ENCODE data around the gene BEND2.

BEND2 gene

DNA sequence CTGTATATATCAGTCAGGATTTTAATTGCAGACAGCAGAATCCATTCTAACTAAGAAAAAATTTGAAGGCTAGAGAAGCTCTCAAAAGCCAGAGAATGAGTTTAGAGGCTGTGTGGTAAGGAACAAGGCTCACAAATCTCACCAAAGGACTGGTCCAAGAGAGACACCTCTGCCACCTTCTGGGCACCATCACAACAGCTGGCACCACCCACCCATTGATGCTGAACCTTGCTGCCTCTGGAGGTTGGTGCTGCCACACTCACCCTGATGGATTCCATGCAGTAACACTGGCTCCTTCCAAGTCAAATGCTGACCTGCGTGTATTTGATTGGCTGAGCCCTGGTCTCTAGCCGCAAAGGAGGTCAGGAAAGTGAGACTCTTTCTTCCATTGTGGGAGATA lies 100.8 kb downstream of the BEND2 start:
- Histone ChIP-seq H4K20me1 (no peaks in the 10 kb centered on the region), H3K4me2 (no peak overlapping the region), H3K9me3 (replicated peaks in 1 of 11) (peaks cover 12 to 18% (median 15%) of the 10 kb centered on the region in 11 experiments), H3K27ac (no peak overlapping the region), H3K36me3 (no peaks in the 10 kb centered on the region), H3K27me3 (peaks cover 92 to 100% (median 97%) of the 10 kb centered on the region in 11 experiments), H3K9ac (no peak overlapping the region), H3K4me1 (no peaks in the 10 kb centered on the region), H3K4me3 (no peak overlapping the region)
- no peak for TF ChIP-seq Cebpa-rat (IDR thresholded peaks at IDR 0.05)

Data from BLaER1 treated with 17β-estradiol and CSF1 and Interleukin-3, amounts not matched to agents 10 nM and 100 nM (cell line).